GM23338 (cell line): ENCODE results near the gene TRAPPC14.

Experiments
- CREB1 ChIP-seq: fragments of 250-450 bp; sonication (Bioruptor Pico); IDR thresholded peaks from 2 replicates; pipeline ENCODE4 v1.5.0; 2020; ENCODE audit warnings: low read depth, mild to moderate bottlenecking, moderate library complexity
- CTCF ChIP-seq, 2 experiments: fragments of 200-600 bp in 1 of 2; sonication (generic) in 1 of 2; conservative IDR thresholded peaks; 2 replicates each; pipeline versions ENCODE4 v1.5.1 to v1.6.1; 2016 to 2017; ENCODE audit warnings: antibody characterized with exemption in 2 of 2, low read depth in 2 of 2, mild to moderate bottlenecking in 2 of 2, moderate library complexity in 1 of 2
- ETS1 ChIP-seq: IDR thresholded peaks from 2 replicates; pipeline ENCODE4 v1.6.1; 2016; ENCODE audit warnings: antibody characterized with exemption
- EZH2 ChIP-seq: fragments of 200-600 bp; sonication (generic); IDR thresholded peaks from one replicate; pipeline ENCODE4 v1.8.0; 2017; ENCODE audit warnings: antibody characterized with exemption, mild to moderate bottlenecking, low read depth; ENCODE audit not compliant: unreplicated experiment
- EZH2phosphoT487 ChIP-seq: fragments of 200-600 bp; sonication (generic); IDR thresholded peaks from one replicate; pipeline ENCODE4 v1.8.1; 2018; ENCODE audit warnings: antibody characterized with exemption; ENCODE audit not compliant: unreplicated experiment
- POLR2AphosphoS5 ChIP-seq: IDR thresholded peaks from 2 replicates; pipeline ENCODE4 v1.6.1; 2016; ENCODE audit warnings: antibody characterized with exemption, low read depth
- REST ChIP-seq: IDR thresholded peaks from one replicate; pipeline ENCODE4 v1.6.1; 2018; ENCODE audit warnings: antibody characterized with exemption; ENCODE audit not compliant: unreplicated experiment
- ZNF114 ChIP-seq: fragments of 250-450 bp; sonication (Bioruptor Pico); IDR thresholded peaks from 2 replicates; pipeline ENCODE4 v1.5.0; 2020; ENCODE audit warnings: mild to moderate bottlenecking, moderate library complexity

GRCh38 chr7:100200693-100201092, 42.2 kb upstream of the TRAPPC14 start:
- TF ChIP-seq POLR2AphosphoS5: no peak
- no peak for TF ChIP-seq EZH2phosphoT487
- no peak for TF ChIP-seq CTCF (conservative IDR thresholded peaks at IDR 0.05; ENCODE audit: low read depth in 2 of 2)
- no peak for TF ChIP-seq REST
- no peak for TF ChIP-seq ETS1
- TF ChIP-seq EZH2: no peak
- TF ChIP-seq ZNF114 (CRISPR knock-in tag): no peak
- TF ChIP-seq CREB1 (CRISPR knock-in tag): no peak
